Loucy (cell line): ENCODE data around the gene GRIN3B.

Experiments
- CTCF ChIP-seq: fragments of 200-600 bp; sonication (generic); conservative IDR thresholded peaks from 2 replicates; pipeline ENCODE4 v1.5.1; 2014; ENCODE audit warnings: mild to moderate bottlenecking, antibody characterized with exemption, low read length
- EZH2phosphoT487 ChIP-seq: fragments of 200-600 bp; IDR thresholded peaks from 2 replicates; pipeline ENCODE4 v1.6.1; 2018; ENCODE audit warnings: antibody characterized with exemption, mild to moderate bottlenecking, moderate library complexity, borderline replicate concordance

- TF ChIP-seq CTCF (no peak), EZH2phosphoT487 (no peak)
These were observed 26.3 kb upstream of the GRIN3B start for GRCh38 chr19:973726-974563.
